ENCODE data around the gene DSG1. TPM values are rescaled to one million over a fixed set of nuclear protein-coding genes. Genes with fewer than 3 reads are reported as not detected.
A peak's percentile ranks its signal among the peaks of the same experiment; 100 is the strongest.

Gene DSG1
- total RNA-seq, 1 experiment from 2014 or later = not detected

GRCh38 chr18:31396796-31397612 is 79.0 kb downstream of the DSG1 start:
- H3K27ac ChIP-seq (ENCODE audit: insufficient read length, low read depth, low read length) = no peak overlapping the region
- TF ChIP-seq CTCF (conservative IDR thresholded peaks at IDR 0.05) = no peak; the same call in 2 of the 3 replicates
- H3K4ac ChIP-seq (ENCODE audit: low read depth, low read length) = no peak overlapping the region
- no peak for DNase-seq
- H4K20me1 ChIP-seq (ENCODE audit: control insufficient read depth, insufficient read depth, insufficient read length) = no peaks in the 10 kb centered on the region
- Mint-ChIP-seq H3K27ac (peak overlapping the region in 1 of 3 experiments; percentile 28; a peak in 2 of 7 replicates), H3K27me3 (ENCODE audit: low read depth) (no peaks in the 10 kb centered on the region), H3K9me3 (no peaks in the 10 kb centered on the region), H3K4me3 (no peak overlapping the region), H3K36me3 (ENCODE audit: insufficient read depth in 1 of 3, low read depth in 3 of 3) (no peaks in the 10 kb centered on the region), H3K4me1 (0 out of 4 replicates have a peak, but pooled peaks cover 0 to 4% of the 10 kb centered on the region in 2 experiments)
- H3K27me3 ChIP-seq (ENCODE audit: insufficient read depth, low read length) = no peaks in the 10 kb centered on the region
- no peak overlapping the region for H2BK12ac ChIP-seq (ENCODE audit: insufficient read length, low read depth, low read length)
- no peaks in the 10 kb centered on the region for H3K79me2 ChIP-seq (ENCODE audit: insufficient read depth, low read length)
- H3K9me3 ChIP-seq (ENCODE audit: control insufficient read depth, low read depth, low read length) = no peaks in the 10 kb centered on the region
- H3K9ac ChIP-seq (ENCODE audit: extremely low read depth, insufficient read length, low read length) = no peak overlapping the region
- H2AK5ac ChIP-seq (ENCODE audit: insufficient read length, low read length) = no peak overlapping the region
- no peak overlapping the region for H3K23ac ChIP-seq (ENCODE audit: insufficient read length, low read depth, low read length)
- no CpG with 5 or more reads among the region's 6 CpGs for WGBS (ENCODE audit: extremely low coverage, insufficient read length, low lambda C conversion rate)
- H3K18ac ChIP-seq (ENCODE audit: insufficient read length, low read depth, low read length) = no peak overlapping the region
- no peak overlapping the region for H2BK5ac ChIP-seq (ENCODE audit: insufficient read length, low read length)
- no peak overlapping the region for H4K91ac ChIP-seq (ENCODE audit: insufficient read length, low read depth, low read length)
- H2AFZ ChIP-seq (ENCODE audit: low read length) = peak overlapping the region; percentile 4
- no peaks in the 10 kb centered on the region for H3K4me1 ChIP-seq (ENCODE audit: insufficient read depth, low read length)
- no peak overlapping the region for H4K8ac ChIP-seq (replicated peaks; ENCODE audit: insufficient read length, low read depth, low read length)
- H3K23me2 ChIP-seq (ENCODE audit: insufficient read length, low read depth, low read length, poor library complexity, severe bottlenecking) = no peaks in the 10 kb centered on the region
- no peak overlapping the region for H3T11ph ChIP-seq (ENCODE audit: low read length)
- H3K56ac ChIP-seq (ENCODE audit: insufficient read length, low read depth, low read length) = no peak overlapping the region
- no peak overlapping the region for H2BK20ac ChIP-seq (ENCODE audit: low read depth, low read length, poor library complexity, severe bottlenecking)
- no peak overlapping the region for H3K14ac ChIP-seq (ENCODE audit: insufficient read depth, low read length)
- no peak overlapping the region for H4K5ac ChIP-seq (ENCODE audit: insufficient read length, low read depth, low read length)
- H2BK120ac ChIP-seq (ENCODE audit: low read depth, low read length, poor library complexity, severe bottlenecking) = no peak overlapping the region
- H3K79me1 ChIP-seq (ENCODE audit: insufficient read depth, low read depth, low read length, poor library complexity, severe bottlenecking) = no peaks in the 10 kb centered on the region
- no peak overlapping the region for H3K4me2 ChIP-seq (ENCODE audit: insufficient read depth, insufficient read length, low read length)
- no peak overlapping the region for H2BK15ac ChIP-seq (ENCODE audit: low read depth, low read length)

Measured in H9 (cell line).